OCI-LY7 (cell line): ENCODE data around the gene ATXN1. TPM values are rescaled to one million over a fixed set of nuclear protein-coding genes. Genes with fewer than 3 reads are reported as not detected.

Source experiments
- BruUV-seq: library from RNA; stranded (reverse); fragments of 400-500 nt; replicated peaks from 2 replicates; lab custom pipeline; 2021; lab: Mats Ljungman, UMichigan
- CTCF ChIA-PET: fragments of 300-600 bp; sonication (Branson Sonifier 250); formaldehyde crosslinking; loops from one replicate; lab custom pipeline; 2022; ENCODE audit warnings: antibody characterized with exemption; ENCODE audit not compliant: unreplicated experiment; lab: Charles Lee
- POLR2A ChIA-PET: fragments of 300-600 bp; sonication (Branson Sonifier 250); formaldehyde crosslinking; loops from one replicate; lab custom pipeline; 2022; ENCODE audit warnings: antibody characterized with exemption; lab: Charles Lee
- DNase-seq: peaks from one replicate; pipeline ENCODE4 v3.0.0-alpha.2; 2015; ENCODE audit warnings: low spot score
- H2AFZ ChIP-seq: fragments of 200-600 bp; sonication (generic), shearing (Covaris generic); 2 replicates; pipeline ENCODE4 v1.6.1; 2014; ENCODE audit warnings: mild to moderate bottlenecking, antibody characterized with exemption, low read length, moderate library complexity
- H3K27ac ChIP-seq: fragments of 200-600 bp; sonication (generic); 2 replicates; pipeline ENCODE4 v1.5.1; 2014; ENCODE audit warnings: mixed run types, low read depth, mild to moderate bottlenecking, moderate library complexity, low read length, inconsistent platforms; ENCODE audit not compliant: poor library complexity, severe bottlenecking
- H3K36me3 ChIP-seq: fragments of 200-600 bp; sonication (generic); 2 replicates; pipeline ENCODE4 v1.6.1; 2014; ENCODE audit warnings: mild to moderate bottlenecking, antibody characterized with exemption, low read length, moderate library complexity, mixed read lengths; ENCODE audit not compliant: insufficient read depth
- H3K4me1 ChIP-seq: fragments of 200-600 bp; sonication (generic); 2 replicates; pipeline ENCODE4 v1.5.1; 2014; ENCODE audit warnings: mild to moderate bottlenecking, low read length; ENCODE audit not compliant: insufficient read depth, poor library complexity, severe bottlenecking
- H3K4me2 ChIP-seq: fragments of 200-600 bp; sonication (generic); 2 replicates; pipeline ENCODE4 v1.6.1; 2014; ENCODE audit warnings: mild to moderate bottlenecking, low read length
- H3K4me3 ChIP-seq: fragments of 200-600 bp; sonication (generic); 2 replicates; pipeline ENCODE4 v1.5.1; 2014; ENCODE audit warnings: mild to moderate bottlenecking, low read depth, low read length; ENCODE audit not compliant: poor library complexity, severe bottlenecking
- H3K79me2 ChIP-seq: fragments of 200-600 bp; sonication (generic); 2 replicates; pipeline ENCODE4 v1.6.1; 2016; ENCODE audit warnings: low read depth, mild to moderate bottlenecking, low read length, moderate library complexity, mixed read lengths; ENCODE audit not compliant: insufficient read depth
- H3K9me2 ChIP-seq: fragments of 200-600 bp; sonication (generic); 2 replicates; pipeline ENCODE4 v1.6.1; 2016; ENCODE audit warnings: mild to moderate bottlenecking, low read length, mixed read lengths; ENCODE audit not compliant: insufficient read depth
- H3K9me3 ChIP-seq: fragments of 200-600 bp; sonication (generic); 2 replicates; pipeline ENCODE4 v1.6.1; 2014; ENCODE audit warnings: mild to moderate bottlenecking, mixed run types, low read length, mixed read lengths
- H4K20me1 ChIP-seq: fragments of 200-600 bp; sonication (generic); 2 replicates; pipeline ENCODE4 v1.6.1; 2014; ENCODE audit warnings: mild to moderate bottlenecking, antibody characterized with exemption, low read length, moderate library complexity, mixed read lengths; ENCODE audit not compliant: insufficient read depth
- CTCF ChIP-seq: fragments of 200-600 bp; sonication (generic); conservative IDR thresholded peaks from 2 replicates; pipeline ENCODE4 v1.5.1; 2014; ENCODE audit warnings: mild to moderate bottlenecking, antibody characterized with exemption, low read length, moderate library complexity, mixed read lengths
- EZH2phosphoT487 ChIP-seq: fragments of 200-600 bp; sonication (generic); IDR thresholded peaks from 2 replicates; pipeline ENCODE4 v1.6.1; 2018; ENCODE audit warnings: low read depth, borderline replicate concordance, mild to moderate bottlenecking, mixed run types, antibody characterized with exemption, low read length, moderate library complexity, mixed read lengths
- intact Hi-C: fragments of 100-400 bp; cut with micrococcal nuclease; formaldehyde crosslinking; loops from one replicate; pipeline ENCODE4 v1.10.0; 2022; ENCODE audit not compliant: unreplicated experiment
- total RNA-seq, 2 experiments: library from RNA; depleted of rRNA in 1 of 2; stranded (reverse); fragments of >200 nt in 1 of 2; shearing (Covaris generic) in 1 of 2; gene quantifications; 2 replicates each; pipeline ENCODE4 v1.2.3, GENCODE V29; 2014 to 2022

Gene ATXN1
- total RNA-seq, 2 experiments from 2014 or later = not detected

GRCh38 chr6:16626650-16627049 lies 134.6 kb downstream of the ATXN1 start:
- Histone ChIP-seq H2AFZ (no peak overlapping the region), H3K4me3 (no peak overlapping the region), H4K20me1 (no peaks in the 10 kb centered on the region), H3K27ac (no peak overlapping the region), H3K36me3 (no peaks in the 10 kb centered on the region), H3K9me3 (no peaks in the 10 kb centered on the region), H3K79me2 (no peaks in the 10 kb centered on the region), H3K4me1 (no peaks in the 10 kb centered on the region), H3K4me2 (no peak overlapping the region), H3K9me2 (no peaks in the 10 kb centered on the region)
- no TSS peak for BruUV-seq
- DNase-seq = no peak
- CTCF ChIA-PET = no interaction called here
- TF ChIP-seq CTCF = no peak
- POLR2A ChIA-PET = interaction anchor here (0.8 kb wide), 1 partner anchor 190 kb away, joined by 3 read pairs; no protein-coding TSS in a partner anchor
- intact Hi-C loops = no loop called here

GRCh38 chr6:16625291-16626265 lies 135.7 kb downstream of the ATXN1 start:
- CTCF ChIA-PET = no interaction called here

More at GRCh38 chr6:16625291-16626265, 135.7 kb downstream of the ATXN1 start:
- H3K4me1 ChIP-seq = no peaks in the 10 kb centered on the region
- H3K9me2 ChIP-seq = no peaks in the 10 kb centered on the region
- no peak overlapping the region for H2AFZ ChIP-seq
- DNase-seq = no peak
- no peak overlapping the region for H3K27ac ChIP-seq
- no peak overlapping the region for H3K4me3 ChIP-seq
- H3K9me3 ChIP-seq = no peaks in the 10 kb centered on the region
- no peaks in the 10 kb centered on the region for H4K20me1 ChIP-seq
- POLR2A ChIA-PET = interaction anchor here (0.8 to 1.2 kb wide), 3 partner anchors 14 to 191 kb away, joined by 3 read pairs; no protein-coding TSS in a partner anchor
- BruUV-seq = no TSS peak
- TF ChIP-seq CTCF (no peak), EZH2phosphoT487 (no peak)
- no peak overlapping the region for H3K4me2 ChIP-seq
- intact Hi-C loops = no loop called here
- no peaks in the 10 kb centered on the region for H3K79me2 ChIP-seq
- no peaks in the 10 kb centered on the region for H3K36me3 ChIP-seq
